GM21526 (cell line): Measurements from ENCODE around the gene PPP1R16B.

ENCODE experiments used
- ATAC-seq: cut with Tn5 transposase; IDR thresholded peaks from one replicate; pipeline ENCODE4 v1.9.1; 2021; ENCODE audit warnings: moderate library complexity; ENCODE audit not compliant: unreplicated experiment, low FRiP score

The PPP1R16B gene

GRCh38 chr20:38926142-38926933, 120.8 kb downstream of the PPP1R16B start, which contains the start of gene FAM83D:
FAM83D (plus strand) TSS chr20:38926417; CDS start chr20:38926443, 26 bp downstream.
- peak; percentile 80 for ATAC-seq

GRCh38 chr20:38926934-38927616, 121.6 kb downstream of the PPP1R16B start:
- peak; percentile 2 for ATAC-seq

- no peak for ATAC-seq
Observed at GRCh38 chr20:38927902-38928578, 122.5 kb downstream of the PPP1R16B start.

GRCh38 chr20:38930242-38930569, 124.7 kb downstream of the PPP1R16B start:
- no peak for ATAC-seq

GRCh38 chr20:38931984-38932383, 126.5 kb downstream of the PPP1R16B start:
- no peak for ATAC-seq

GRCh38 chr20:38932457-38933120, 127.1 kb downstream of the PPP1R16B start:
- no peak for ATAC-seq

GRCh38 chr20:38934530-38934929, 129.0 kb downstream of the PPP1R16B start:
- no peak for ATAC-seq

- ATAC-seq, result no peak
Observed at GRCh38 chr20:38935285-38935684, 129.8 kb downstream of the PPP1R16B start.

GRCh38 chr20:38935967-38936407, 130.5 kb downstream of the PPP1R16B start:
- no peak for ATAC-seq

- no peak for ATAC-seq
Observed at GRCh38 chr20:38937000-38937399, 131.5 kb downstream of the PPP1R16B start.

GRCh38 chr20:38937978-38938473, 132.5 kb downstream of the PPP1R16B start:
- no peak for ATAC-seq

- ATAC-seq, result no peak
Observed at GRCh38 chr20:38939686-38940085, 134.2 kb downstream of the PPP1R16B start.

GRCh38 chr20:38940644-38941043, 135.1 kb downstream of the PPP1R16B start:
- ATAC-seq, result no peak

- ATAC-seq, result no peak
Observed at GRCh38 chr20:38941726-38942389, 136.4 kb downstream of the PPP1R16B start.

GRCh38 chr20:38945012-38945411, 139.5 kb downstream of the PPP1R16B start:
- no peak for ATAC-seq

GRCh38 chr20:38946836-38947235, 141.3 kb downstream of the PPP1R16B start:
- ATAC-seq, result no peak

- no peak for ATAC-seq
Observed at GRCh38 chr20:38947931-38948362, 142.4 kb downstream of the PPP1R16B start.

GRCh38 chr20:38950254-38950653, 144.8 kb downstream of the PPP1R16B start:
- no peak for ATAC-seq

- no peak for ATAC-seq
Observed at GRCh38 chr20:38951611-38952010, 146.1 kb downstream of the PPP1R16B start.

GRCh38 chr20:38952153-38952552, 146.7 kb downstream of the PPP1R16B start:
- no peak for ATAC-seq
